Stimulated activated CD4-positive, alpha-beta T cell treated with anti-CD3 and anti-CD28 coated beads, Interleukin-12 subunit alpha, Interleukin-12 subunit beta, amount 100 ng/mL, for 48 hours (primary cell): ENCODE measurements around the gene PARD6B.
"Not testable (repeated sequence)": the region's sequence is repeated elsewhere in the genome, so short reads cannot be mapped to it uniquely, and the experiment has no call there.

Source experiments
- DNase-seq, 3 donors: peaks; one replicate each; pipeline ENCODE4 v3.0.0-alpha.2; 2020; ENCODE audit warnings: low read depth in 2 of 3, low spot score in 1 of 3

PARD6B gene

GRCh38 chr20:50703651-50704438 is 27.5 kb upstream of the PARD6B start:
- not testable (repeated sequence) for DNase-seq

- no peak for DNase-seq
These were observed 26.9 kb upstream of the PARD6B start for GRCh38 chr20:50704514-50704913.

DNA sequence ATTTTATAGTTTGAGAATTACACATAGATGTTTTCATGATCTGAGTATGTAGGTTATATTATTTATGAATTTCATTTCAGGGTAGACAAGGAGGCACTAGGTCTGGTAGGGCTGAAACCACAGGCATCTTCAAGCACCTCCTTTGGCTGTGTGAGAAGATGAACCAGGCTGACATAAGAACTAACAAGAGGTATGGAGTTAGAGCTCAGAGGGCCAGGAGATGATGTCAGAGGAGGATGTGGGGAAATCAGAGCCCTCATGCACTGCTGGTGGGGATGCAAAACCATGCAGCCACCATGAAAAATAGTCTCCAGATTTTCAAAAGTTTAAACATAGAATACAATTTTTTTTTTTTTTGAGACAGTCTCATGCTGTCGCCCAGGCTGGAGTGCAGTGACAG is 26.4 kb upstream of the PARD6B start:
- DNase-seq = no peak

- no peak for DNase-seq
These were observed 22.3 kb upstream of the PARD6B start for GRCh38 chr20:50708845-50709635.

DNA sequence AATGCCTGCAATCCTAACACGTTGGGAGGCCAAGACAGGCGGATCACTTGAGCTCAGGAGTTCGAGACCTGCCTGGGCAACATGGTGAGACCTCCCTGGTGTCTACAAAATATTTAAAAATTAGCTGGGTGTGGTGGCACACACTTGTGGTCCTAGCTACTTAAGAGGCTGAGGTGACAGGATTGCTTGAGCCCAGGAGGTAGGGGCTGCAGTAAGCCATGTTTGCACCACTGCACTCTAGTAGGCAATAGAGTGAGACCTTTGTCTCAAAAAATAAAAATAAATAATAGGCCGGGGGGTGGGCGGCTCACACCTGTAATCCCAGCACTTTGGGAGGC is 21.8 kb upstream of the PARD6B start:
- no peak for DNase-seq

DNA sequence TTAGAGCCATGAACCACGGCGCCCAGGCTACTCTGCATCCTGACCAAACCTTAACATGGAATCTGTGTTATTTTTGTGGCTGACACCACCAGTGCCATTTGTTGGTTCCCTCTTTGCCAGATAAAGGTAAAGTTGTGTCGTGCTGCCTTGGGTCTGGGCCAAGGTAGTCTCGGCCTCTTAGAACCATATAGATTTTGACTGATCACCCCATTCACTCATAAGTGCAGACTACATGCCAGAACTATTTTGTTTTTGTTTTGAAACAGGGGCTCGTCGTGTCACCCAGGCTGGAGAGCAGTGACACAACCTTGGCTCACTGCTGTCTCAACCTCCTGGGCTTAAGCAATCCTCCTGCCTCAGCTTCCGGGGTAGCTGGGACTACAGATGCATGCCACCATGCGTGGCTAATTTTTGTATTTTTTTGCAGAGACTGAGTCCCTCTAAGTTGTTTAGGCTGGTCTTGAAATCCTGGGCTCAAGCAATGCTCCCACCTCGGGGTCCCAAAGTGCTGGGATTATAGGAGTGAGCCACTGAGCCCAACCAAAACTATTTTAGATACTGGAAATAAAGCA is 20.8 kb upstream of the PARD6B start:
- no peak for DNase-seq

- no peak for DNase-seq
These were observed 20.1 kb upstream of the PARD6B start for GRCh38 chr20:50711113-50711825.

DNA sequence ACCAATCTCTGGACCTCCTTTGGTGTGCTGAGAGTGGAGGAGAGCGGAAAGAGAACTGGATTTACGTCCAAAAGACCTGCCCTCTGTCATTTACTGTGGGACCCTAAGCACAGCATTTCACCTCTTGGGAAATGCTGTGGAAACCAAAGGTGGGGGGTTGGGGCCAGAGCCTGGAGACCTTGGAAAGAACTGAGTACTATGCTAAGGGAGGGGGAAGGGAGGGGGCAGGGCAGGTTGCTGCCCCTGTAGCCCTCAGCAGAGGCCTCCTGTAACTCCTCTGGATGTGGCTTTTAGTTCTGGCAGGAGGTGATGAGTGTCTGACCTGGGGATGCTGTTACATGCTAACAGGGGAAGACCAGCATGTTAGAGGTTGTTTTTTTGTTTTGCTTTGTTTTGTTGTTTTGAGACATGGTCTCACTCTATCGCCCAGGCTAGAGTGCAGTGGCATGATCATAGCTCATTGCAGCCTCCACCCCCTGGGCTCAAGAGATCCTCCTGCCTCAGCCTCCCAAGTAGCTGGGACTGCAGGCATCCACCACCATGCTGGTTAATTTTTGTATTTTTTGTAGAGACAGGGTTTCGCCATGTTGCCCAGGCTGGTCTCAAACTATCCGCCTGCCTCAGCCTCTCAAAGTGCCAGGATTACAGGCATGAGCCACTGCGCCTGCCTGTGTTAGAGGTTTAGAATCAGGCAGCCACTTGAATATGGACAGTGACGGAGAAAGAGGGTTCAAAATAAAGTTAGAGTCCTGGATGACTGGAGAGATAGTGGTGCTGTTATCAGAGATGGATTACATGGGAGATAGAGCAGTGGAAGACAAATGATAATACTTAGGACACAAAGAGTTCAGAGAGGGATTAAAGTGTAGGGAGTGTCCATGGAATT is 18.4 kb upstream of the PARD6B start:
- no peak for DNase-seq

DNA sequence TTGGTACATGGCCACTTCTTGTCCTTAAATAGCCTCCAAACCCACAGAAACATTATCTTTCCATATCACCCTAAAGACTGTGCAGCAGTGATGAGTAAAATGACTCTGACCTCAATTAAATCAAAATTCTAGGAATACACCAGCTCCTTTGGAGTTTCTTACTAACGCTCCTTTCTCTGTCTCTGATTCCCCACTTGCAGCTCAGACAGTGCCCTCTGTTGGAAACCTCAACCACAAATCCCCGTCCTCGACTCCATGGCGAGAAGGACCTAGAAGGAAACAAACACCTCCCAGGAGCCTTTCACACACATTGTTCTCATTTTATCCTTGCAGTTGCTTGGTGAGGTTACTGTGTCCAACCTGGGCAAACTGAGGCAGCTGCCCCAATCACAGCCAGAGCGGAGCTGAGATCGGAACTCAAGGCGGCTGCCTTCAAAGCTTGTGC is 17.7 kb upstream of the PARD6B start:
- no peak for DNase-seq

DNA sequence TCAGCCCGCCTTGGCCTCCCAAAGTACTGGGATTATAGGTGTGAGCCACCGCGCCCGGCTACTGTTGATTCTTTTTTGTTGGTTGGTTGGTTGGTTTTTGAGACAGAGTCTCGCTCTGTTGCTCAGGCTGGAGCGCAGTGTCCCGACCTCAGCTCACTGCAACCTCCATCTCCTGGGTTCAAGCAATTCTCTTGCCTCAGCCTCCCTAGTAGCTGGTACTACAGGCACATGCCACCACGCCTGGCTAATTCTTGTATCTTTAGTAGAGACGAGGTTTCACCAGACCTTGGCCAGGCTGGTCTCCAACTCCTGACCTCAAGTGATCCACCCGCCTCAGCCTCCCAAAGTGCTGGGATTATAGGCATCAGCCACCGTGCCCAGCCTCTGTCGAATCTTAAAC is 17.0 kb upstream of the PARD6B start:
- DNase-seq = not testable (repeated sequence)

DNA sequence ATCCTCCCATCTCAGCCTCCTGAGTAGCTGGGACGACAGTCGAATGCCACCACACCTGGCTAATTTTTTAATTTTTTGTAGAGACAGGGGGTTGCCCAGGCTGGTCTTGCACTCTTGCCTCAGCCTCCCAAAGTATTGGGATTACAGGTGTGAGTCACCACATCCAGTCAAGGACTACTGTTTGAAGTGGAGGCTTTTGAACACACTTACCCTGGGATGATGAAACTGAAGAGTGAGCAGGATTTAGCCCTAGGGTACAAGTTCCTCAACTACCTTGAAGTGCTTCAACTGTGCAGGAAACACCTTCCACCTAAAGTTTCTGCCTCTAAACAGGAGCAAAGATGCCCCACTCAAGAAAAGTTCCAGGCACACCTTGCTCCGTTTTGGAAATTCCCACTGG is 15.7 kb upstream of the PARD6B start:
- no peak for DNase-seq

DNA sequence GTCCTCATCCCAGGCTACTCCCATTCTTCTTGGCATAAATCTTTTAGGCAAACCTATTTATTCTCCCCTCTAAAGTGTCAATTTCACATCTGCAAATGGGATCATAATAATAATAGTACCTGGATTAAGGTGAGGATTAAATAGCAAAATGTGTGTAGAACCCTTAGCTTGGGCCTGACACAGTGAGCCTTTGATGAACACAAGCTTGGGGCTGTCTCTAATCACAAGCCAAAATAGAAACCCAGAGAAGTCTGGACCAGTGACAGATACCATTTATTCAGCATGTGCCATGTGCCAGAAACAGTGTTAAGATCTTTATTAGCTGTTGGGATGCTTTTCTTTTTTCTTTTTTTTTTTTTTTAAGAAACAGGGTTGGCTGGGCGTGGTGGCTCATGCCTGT is 14.9 kb upstream of the PARD6B start:
- DNase-seq = no peak

DNA sequence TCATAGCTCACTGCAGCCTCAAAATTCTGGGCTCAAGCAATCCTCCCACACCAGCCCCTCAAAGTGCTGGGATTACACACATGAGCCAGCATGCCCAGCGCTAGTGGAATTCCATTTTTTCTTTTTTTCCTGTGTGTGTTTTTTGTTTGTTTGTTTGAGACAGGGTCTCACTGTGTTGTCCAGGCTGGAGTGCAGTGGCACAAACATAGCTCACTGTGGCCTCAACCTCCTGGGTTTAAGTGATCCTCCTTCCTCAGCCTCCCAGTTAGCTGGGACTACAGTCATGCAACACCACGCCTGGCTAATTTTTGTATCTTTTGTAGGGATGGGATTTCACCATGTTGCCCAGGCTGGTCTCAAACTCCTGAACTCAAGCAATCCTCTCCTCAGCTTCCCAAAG is 14.1 kb upstream of the PARD6B start:
- no peak for DNase-seq

GRCh38 chr20:50717974-50718761 is 13.2 kb upstream of the PARD6B start:
- no peak for DNase-seq

GRCh38 chr20:50719328-50719727 is 12.1 kb upstream of the PARD6B start:
- no peak for DNase-seq

DNA sequence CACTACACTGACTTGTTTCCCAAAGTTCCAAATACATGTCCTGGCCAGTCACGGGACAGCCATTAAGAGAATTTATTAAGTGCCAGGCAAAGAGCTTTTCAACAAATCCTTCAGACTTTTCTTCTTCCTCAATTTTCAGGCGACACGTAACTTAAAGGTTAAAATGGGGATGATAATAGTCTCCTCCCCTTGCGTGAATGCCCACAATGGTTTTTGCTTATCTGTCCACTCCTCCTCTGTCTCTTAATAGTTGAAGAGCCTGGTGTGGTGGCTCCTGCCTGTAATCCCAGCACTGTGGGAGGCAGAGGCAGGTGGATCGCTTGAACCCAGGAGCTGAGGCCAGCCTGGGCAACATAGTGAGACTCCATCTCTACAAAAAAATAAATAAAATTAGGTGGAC is 11.4 kb upstream of the PARD6B start:
- no peak for DNase-seq

GRCh38 chr20:50720582-50720981 is 10.8 kb upstream of the PARD6B start:
- DNase-seq = no peak

DNA sequence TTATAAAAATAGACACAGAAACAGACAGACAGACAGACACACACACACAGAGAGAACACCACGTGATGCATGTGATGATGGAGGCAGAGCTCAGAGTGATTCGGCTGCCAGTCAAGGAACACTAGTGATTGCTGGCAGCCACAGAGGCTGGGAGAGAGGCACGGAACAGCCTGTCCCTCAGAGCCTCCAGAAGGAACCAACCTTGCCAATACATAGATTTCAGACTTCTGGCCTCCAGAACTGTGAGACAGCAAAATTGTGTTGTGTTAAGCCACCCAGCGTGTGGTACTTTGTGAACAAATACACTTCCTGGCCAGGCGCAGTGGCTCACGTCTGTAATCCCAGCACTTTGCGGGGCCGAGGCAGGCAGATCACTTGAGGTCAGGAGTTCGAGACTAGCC is 9.5 kb upstream of the PARD6B start:
- no peak for DNase-seq

DNA sequence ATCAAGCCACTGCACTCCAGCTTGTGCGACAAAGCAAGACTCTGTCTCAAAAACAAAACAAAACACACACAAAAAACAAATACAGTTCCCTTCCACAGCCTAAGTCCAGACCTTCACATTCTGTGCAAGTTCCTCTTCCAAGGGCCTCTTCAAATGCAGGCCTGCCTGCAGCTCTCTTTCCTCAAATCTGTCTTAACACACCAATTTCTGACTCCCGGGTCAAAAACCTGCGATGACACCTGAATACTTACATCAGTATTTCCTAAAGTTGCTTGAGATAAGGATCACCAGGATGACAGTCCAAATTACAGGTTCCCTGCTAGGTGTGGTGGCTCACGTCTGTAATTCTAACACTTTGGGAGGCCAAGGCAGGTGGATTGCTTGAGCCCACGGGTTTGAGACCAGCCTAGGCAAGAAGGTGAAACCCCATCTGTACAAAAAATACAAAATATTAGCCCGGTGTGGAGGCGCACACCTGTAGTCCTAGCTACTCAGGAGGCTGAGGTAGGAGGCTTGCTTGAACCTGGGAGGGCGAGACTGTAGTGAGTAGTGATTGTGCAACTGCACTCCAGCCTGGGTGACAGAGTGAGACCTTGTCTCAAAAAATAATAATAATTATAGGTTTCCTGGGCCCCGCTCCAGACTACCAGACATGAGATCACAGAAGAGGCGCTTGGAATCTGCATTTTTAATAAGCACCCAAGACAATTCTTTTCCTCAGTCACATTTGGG is 8.8 kb upstream of the PARD6B start:
- DNase-seq = no peak
